BLaER1 (cell line): Measurements from ENCODE around the gene SNED1.

ENCODE experiments used
- H3K27ac ChIP-seq: shearing (Covaris generic); formaldehyde crosslinking; 2 replicates; pipeline ENCODE4 v1.8.1; 2022
- H3K27me3 ChIP-seq: shearing (Covaris generic); formaldehyde crosslinking; 2 replicates; pipeline ENCODE4 v1.8.1; 2022
- H3K36me3 ChIP-seq: shearing (Covaris generic); formaldehyde crosslinking; 2 replicates; pipeline ENCODE4 v1.8.1; 2022
- H3K4me1 ChIP-seq: shearing (Covaris generic); formaldehyde crosslinking; 2 replicates; pipeline ENCODE4 v1.8.1; 2022
- H3K4me2 ChIP-seq: shearing (Covaris generic); formaldehyde crosslinking; 2 replicates; pipeline ENCODE4 v1.8.1; 2022
- H3K4me3 ChIP-seq: shearing (Covaris generic); formaldehyde crosslinking; 2 replicates; pipeline ENCODE4 v1.8.1; 2022
- H3K9ac ChIP-seq: shearing (Covaris generic); formaldehyde crosslinking; 2 replicates; pipeline ENCODE4 v1.8.1; 2022
- H3K9me3 ChIP-seq: shearing (Covaris generic); formaldehyde crosslinking; 2 replicates; pipeline ENCODE4 v1.8.1; 2022
- H4K20me1 ChIP-seq: shearing (Covaris generic); formaldehyde crosslinking; 2 replicates; pipeline ENCODE4 v1.8.1; 2022
- Cebpa-rat ChIP-seq: shearing (Covaris generic); IDR thresholded peaks from 2 replicates; pipeline ENCODE4 v1.8.1; 2022

Gene SNED1

DNA sequence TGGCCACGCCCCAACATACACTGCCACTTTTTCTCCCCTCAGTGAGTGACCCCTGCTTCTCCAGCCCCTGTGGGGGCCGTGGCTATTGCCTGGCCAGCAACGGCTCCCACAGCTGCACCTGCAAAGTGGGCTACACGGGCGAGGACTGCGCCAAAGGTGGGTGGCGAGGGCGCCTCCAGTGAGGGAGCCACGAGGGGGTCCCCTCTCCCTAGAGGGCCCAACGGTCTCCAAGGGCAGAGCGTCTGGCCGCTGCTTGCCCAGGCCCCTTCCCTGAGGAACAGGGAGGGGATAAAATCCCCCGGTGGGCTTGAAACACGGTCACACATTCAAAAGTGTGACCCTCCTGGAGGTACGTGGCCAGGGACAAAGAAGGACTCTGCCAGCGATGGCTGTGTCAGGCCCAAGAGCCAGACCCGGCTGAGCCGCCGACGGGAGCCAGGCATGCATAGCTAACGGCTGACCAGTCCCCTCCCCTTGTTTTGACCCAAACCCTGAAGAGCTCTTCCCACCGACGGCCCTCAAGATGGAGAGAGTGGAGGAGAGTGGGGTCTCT, 66.5 kb downstream of the SNED1 start:
- no peaks in the 10 kb centered on the region for H3K36me3 ChIP-seq
- H3K27me3 ChIP-seq = no peaks in the 10 kb centered on the region
- no peak overlapping the region for H3K4me3 ChIP-seq
- no peak overlapping the region for H3K4me2 ChIP-seq
- H4K20me1 ChIP-seq = peaks cover 12% of the 10 kb centered on the region; the same call in 1 of the 2 replicates
- no peak overlapping the region for H3K9ac ChIP-seq
- H3K4me1 ChIP-seq = no peaks in the 10 kb centered on the region; the same call in 1 of the 2 replicates
- no peak for TF ChIP-seq Cebpa-rat
- no peak overlapping the region for H3K27ac ChIP-seq
- no peaks in the 10 kb centered on the region for H3K9me3 ChIP-seq

DNA sequence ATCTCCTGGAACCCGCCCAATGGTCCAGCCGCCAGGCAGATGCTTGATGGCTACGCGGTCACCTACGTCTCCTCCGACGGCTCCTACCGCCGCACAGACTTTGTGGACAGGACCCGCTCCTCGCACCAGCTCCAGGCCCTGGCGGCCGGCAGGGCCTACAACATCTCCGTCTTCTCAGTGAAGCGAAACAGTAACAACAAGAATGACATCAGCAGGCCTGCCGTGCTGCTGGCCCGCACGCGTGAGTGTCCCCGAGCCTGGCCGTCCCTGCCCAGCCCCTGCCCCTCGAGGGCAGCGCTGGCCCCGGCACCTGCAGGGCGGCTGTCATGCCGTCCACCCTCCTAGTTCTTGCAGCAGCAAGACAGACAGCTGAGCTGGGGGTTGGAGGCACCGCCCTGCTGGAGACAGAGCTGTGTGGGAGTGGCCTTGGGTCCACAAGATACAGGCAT, 67.0 kb downstream of the SNED1 start:
- no peak overlapping the region for H3K4me3 ChIP-seq

DNA sequence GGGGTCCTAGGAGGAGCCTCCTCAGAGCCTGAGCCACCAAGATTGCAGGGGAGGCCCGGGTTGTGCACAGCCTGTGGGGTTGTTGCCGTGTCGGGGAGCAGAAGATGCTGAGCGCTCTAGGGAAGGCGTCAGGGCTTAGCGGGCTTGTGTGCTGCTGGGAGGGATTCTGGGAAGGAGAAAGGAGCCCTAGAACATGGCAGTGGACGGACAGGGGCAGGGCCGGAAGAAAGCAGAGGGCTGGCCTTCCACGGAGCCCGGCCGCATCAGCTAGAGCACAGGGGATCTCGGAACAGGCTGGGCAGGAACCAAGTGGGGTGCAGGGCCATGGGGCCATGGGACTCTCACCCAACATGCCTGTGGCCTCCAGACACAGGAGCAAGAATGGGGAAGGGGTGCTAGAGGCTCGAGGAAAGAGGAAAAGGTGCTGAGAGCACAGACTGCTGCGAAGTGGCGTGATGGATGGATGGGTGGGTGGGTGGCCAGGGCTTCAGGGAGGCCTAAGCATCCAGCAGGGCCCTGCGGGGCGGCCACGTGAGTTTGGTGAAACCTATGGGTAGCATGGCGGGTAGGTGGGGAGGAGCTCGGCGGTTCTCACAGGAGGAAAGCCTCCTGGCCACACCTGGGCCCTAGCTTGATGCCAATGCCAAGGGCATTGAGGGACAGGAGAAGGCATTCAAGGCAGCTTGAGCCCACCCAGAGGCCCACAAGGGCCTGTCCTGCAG, 67.9 kb downstream of the SNED1 start:
- TF ChIP-seq Cebpa-rat = no peak
- Histone ChIP-seq H3K27me3 (no peaks in the 10 kb centered on the region), H3K4me2 (no peak overlapping the region), H3K4me1 (no peaks in the 10 kb centered on the region; the same call in 1 of the 2 replicates), H4K20me1 (peaks cover 20% of the 10 kb centered on the region; the same call in 1 of the 2 replicates), H3K9ac (no peak overlapping the region), H3K36me3 (no peaks in the 10 kb centered on the region), H3K27ac (no peak overlapping the region), H3K9me3 (no peaks in the 10 kb centered on the region), H3K4me3 (no peak overlapping the region)

More for the DNA sequence above, 67.0 kb downstream of the SNED1 start:
- peaks cover 13% of the 10 kb centered on the region; the same call in 1 of the 2 replicates for H4K20me1 ChIP-seq
- no peak overlapping the region for H3K4me2 ChIP-seq
- no peak overlapping the region for H3K27ac ChIP-seq
- no peaks in the 10 kb centered on the region for H3K27me3 ChIP-seq
- H3K36me3 ChIP-seq = no peaks in the 10 kb centered on the region
- H3K9ac ChIP-seq = no peak overlapping the region
- no peaks in the 10 kb centered on the region for H3K9me3 ChIP-seq
- TF ChIP-seq Cebpa-rat = no peak
- H3K4me1 ChIP-seq = no peaks in the 10 kb centered on the region; the same call in 1 of the 2 replicates

DNA sequence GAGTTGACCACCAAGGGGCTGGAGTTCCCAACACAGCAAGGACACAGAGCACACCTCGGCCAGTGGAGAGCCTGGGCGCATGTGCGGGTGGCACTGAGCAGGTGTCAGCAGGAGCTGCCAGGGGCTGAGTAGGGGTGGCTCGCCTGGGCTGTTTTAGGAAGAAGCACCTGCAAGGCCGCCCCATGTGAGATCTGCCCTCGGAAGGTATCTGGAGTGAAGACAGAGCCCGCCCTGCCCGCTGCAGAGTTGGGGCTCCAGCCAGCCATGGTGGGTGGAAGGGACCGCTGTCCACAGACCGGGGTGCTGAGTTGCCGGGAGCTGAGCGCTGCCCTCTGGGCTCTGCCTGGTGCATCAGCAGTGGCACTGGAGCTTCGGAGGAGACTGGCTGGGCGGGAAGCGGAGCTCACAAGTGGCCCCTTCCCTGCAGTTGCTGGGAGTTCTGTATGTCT, 68.5 kb downstream of the SNED1 start:
- no peaks in the 10 kb centered on the region for H3K27me3 ChIP-seq
- H3K27ac ChIP-seq = no peak overlapping the region
- TF ChIP-seq Cebpa-rat = no peak
- H3K4me2 ChIP-seq = no peak overlapping the region
- no peaks in the 10 kb centered on the region for H3K36me3 ChIP-seq
- no peak overlapping the region for H3K9ac ChIP-seq
- H3K4me3 ChIP-seq = no peak overlapping the region
- H3K9me3 ChIP-seq = no peaks in the 10 kb centered on the region
- H4K20me1 ChIP-seq = peaks cover 20% of the 10 kb centered on the region; the same call in 1 of the 2 replicates
- no peaks in the 10 kb centered on the region; the same call in 1 of the 2 replicates for H3K4me1 ChIP-seq

DNA sequence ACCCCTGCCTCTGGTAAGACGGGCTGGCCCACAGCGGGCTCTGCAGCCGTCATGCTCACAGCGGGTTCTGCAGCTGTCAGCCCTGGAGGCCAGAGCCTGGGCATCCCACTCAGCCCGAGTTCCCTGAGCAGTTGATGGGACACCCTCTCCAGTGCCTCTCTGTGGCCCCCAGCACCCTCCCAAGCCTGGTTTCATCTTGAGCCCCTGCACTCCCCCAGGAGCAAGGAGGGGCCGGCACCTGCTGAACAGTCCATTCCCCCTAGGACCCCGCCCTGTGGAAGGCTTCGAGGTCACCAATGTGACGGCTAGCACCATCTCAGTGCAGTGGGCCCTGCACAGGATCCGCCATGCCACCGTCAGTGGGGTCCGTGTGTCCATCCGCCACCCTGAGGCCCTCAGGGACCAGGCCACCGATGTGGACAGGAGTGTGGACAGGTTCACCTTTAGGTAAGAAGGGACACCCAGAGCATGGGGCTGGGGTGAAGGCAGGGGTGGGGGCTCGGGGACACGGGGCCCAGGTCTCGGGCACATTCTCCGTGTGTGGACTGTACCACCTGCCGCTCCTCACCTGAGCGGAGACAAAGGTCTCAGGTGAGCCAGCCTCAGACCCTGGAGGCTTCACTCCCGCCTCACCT, 69.2 kb downstream of the SNED1 start:
- Histone ChIP-seq H3K4me3 (no peak overlapping the region), H3K27ac (no peak overlapping the region), H3K4me2 (no peak overlapping the region), H3K9ac (no peak overlapping the region), H3K27me3 (no peaks in the 10 kb centered on the region), H4K20me1 (peaks cover 20% of the 10 kb centered on the region; the same call in 1 of the 2 replicates), H3K36me3 (no peaks in the 10 kb centered on the region), H3K9me3 (no peaks in the 10 kb centered on the region), H3K4me1 (no peaks in the 10 kb centered on the region; the same call in 1 of the 2 replicates)
- no peak for TF ChIP-seq Cebpa-rat

DNA sequence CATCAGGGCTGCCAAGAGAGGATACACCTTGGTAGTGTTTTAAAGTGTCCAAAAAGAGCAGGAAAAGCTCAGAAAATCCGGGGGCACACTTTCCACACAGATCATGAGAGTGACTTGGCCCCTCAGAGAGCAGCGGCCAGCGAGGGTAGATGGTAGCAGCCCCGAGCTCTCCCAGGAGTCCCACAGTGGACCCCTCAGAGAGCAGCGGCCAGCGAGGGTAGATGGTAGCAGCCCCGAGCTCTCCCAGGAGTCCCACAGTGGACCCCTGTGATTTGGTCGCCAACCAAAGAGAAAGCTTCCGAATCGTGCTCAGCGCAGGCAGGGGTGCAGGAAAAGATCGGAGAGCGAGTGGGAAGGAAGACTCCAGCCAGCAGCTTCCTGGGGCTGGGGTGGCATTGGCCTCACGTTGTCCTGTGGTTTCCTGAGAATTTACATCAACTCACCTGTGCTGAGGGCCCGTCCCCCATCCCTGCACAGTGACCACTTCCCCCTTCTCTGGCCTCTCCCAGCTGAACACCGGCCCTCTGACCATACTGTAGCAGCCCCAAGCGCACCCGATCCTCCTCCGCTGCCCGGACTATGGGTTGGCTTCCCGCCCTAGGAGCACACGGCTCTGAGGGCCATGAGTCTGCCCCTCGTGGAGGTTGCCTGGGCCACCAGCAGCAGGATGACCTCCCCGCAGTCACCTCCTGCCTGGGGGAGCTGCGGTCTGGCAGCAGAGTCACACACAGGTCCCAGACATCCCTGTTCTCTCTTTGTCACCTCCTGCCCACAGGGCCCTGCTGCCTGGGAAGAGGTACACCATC, 69.9 kb downstream of the SNED1 start:
- H3K4me3 ChIP-seq = no peak overlapping the region
- H3K4me1 ChIP-seq = no peaks in the 10 kb centered on the region; the same call in 1 of the 2 replicates
- TF ChIP-seq Cebpa-rat = no peak
- H4K20me1 ChIP-seq = peaks cover 20% of the 10 kb centered on the region; the same call in 1 of the 2 replicates
- no peaks in the 10 kb centered on the region for H3K9me3 ChIP-seq
- H3K27me3 ChIP-seq = no peaks in the 10 kb centered on the region
- H3K36me3 ChIP-seq = no peaks in the 10 kb centered on the region
- H3K4me2 ChIP-seq = no peak overlapping the region
- H3K27ac ChIP-seq = no peak overlapping the region
- H3K9ac ChIP-seq = no peak overlapping the region

DNA sequence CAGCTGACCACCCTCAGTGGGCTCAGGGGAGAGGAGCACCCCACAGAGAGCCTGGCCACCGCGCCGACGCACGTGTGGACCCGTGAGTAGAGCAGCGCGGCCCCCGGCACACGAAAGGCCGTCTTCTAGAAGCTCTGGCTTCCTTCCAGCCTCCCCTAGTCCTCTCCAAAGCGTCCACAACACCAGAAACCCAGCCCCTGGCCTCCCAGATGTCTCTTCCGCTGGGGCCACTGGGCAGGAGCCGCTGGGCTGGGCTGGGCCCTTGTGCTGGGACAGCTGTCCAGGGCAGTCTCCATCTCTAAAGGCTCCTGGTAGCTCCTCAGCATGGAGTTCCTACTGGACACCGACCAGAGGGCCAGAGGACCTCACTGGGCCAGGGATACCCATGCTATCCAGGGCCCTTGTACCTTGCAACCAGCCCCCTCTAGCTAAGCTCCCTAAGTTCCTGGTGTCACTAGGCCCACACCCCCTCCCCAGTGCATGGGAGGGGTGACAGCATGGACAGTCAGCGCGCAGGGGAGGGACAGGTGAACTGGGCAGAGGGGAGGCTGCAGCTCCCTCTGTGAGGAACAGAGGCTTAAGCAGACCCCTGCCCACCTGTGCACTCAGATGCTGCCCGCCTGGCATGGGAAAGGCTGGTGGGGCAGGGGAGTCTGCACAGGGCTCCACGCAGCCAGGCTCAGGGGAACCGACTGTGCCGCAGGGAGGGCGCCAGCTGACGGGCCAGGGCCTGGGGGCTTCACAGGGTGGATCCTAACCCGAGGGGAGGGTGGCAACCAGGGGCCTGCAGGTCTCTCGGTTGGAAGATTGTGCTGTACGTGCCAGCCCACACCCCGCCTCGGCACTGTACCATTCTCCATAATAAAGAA, 70.8 kb downstream of the SNED1 start:
- Histone ChIP-seq H3K36me3 (peaks cover 4% of the 10 kb centered on the region; the same call in 1 of the 2 replicates), H3K27me3 (no peaks in the 10 kb centered on the region), H3K9ac (no peak overlapping the region), H3K9me3 (no peaks in the 10 kb centered on the region), H4K20me1 (peaks cover 20% of the 10 kb centered on the region; the same call in 1 of the 2 replicates), H3K4me2 (no peak overlapping the region), H3K4me1 (no peaks in the 10 kb centered on the region; the same call in 1 of the 2 replicates), H3K4me3 (no peak overlapping the region), H3K27ac (no peak overlapping the region)
- TF ChIP-seq Cebpa-rat = no peak

DNA sequence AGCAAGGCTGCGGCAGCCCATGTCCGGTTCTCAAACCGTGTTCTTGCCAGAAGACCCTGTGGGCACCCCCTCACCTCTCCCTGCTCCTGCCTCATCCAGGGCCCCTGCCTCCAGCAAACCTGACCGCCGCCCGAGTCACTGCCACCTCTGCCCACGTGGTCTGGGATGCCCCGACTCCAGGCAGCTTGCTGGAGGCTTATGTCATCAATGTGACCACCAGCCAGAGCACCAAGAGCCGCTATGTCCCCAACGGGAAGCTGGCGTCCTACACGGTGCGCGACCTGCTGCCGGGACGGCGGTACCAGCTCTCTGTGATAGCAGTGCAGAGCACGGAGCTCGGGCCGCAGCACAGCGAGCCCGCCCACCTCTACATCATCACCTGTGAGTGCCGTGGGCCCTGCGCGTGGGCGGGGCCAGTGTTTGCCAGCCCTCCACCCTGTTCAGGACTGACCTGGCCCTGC, 71.4 kb downstream of the SNED1 start:
- H3K4me3 ChIP-seq = no peak overlapping the region
- TF ChIP-seq Cebpa-rat = no peak

More for the DNA sequence above, 71.4 kb downstream of the SNED1 start:
- Histone ChIP-seq H3K27ac (no peak overlapping the region), H3K27me3 (no peaks in the 10 kb centered on the region), H3K36me3 (peaks cover 8% of the 10 kb centered on the region; the same call in 1 of the 2 replicates), H3K9ac (no peak overlapping the region), H4K20me1 (peaks cover 20% of the 10 kb centered on the region; the same call in 1 of the 2 replicates), H3K4me2 (no peak overlapping the region), H3K9me3 (no peaks in the 10 kb centered on the region), H3K4me1 (no peaks in the 10 kb centered on the region)
